ENCODE measurements around the gene EML1.

EML1 gene

DNA sequence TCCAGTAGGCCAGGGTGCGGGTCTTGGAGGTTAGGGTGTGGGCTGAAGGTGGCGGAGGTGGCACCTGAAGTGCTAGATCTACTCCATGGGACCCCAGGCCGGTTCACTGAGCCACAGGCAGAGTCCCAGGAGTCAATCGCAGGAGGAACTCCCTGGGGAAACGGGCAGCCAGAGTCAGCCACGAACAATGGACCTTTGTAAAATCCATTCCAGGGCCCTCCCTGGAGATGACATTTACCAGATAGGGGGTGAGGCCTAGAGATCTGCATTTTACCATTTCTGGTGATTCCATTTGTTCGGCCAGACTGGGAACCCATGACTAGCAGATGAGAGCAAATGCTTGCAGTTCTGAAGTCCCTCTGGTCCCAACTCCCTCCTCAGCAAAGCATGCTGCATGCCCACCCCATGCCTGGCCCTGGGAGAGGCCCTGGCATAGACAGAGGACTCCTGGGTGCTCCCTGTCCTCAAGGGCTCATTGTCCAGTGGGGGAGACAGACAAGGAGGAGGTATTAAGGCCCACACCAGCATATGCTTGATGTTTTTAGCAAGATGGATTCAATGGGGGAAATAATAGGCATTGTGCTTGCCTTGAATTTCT, 115.5 kb downstream of the EML1 start:
- DNase-seq: no peak

DNA sequence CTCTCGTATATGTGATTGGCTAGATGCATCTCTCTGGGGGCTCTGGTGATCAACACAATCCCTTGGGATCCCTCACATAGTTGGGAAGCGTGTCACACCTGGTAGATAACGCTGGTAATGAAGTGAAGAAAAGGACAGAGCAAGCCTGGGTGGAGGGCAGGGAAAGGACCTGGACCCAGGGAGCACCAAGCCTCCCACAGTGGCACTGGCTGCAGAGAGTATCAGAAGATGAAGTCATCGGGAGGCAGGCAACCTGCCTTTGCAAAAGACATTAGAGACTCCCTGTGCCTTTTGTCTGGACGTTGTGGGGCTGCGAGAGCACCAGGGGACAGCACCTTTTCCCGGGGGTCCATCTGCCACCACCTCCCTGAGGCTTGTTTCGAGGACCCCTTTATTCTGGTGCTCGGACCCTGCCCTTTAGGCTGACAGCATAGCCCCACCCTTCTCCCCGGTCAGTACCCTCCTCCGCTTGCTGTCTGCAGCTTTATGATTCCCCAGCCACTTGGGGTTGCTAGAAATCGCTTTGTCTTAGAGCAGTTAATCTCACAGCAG, 116.4 kb downstream of the EML1 start:
- DNase-seq: no peak

GRCh38 chr14:99910337-99911309, 117.4 kb downstream of the EML1 start:
- DNase-seq: no peak

- DNase-seq: no peak
These were observed 122.3 kb downstream of the EML1 start for GRCh38 chr14:99915305-99916090.

DNA sequence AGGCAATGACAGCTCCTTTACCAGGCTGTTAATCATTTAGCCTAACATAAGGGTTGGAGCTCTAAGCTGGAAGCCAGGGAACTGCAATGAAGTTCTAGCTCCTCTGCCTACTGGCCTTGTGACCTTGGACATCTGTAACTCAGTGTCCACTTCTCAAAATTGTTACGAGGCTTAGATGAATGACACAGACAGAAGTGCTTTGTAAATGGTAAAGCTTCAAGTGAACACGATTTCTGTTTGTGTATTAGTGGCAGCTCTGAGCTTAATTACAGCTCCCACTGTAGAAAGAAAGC, 122.8 kb downstream of the EML1 start:
- no peak for DNase-seq

DNA sequence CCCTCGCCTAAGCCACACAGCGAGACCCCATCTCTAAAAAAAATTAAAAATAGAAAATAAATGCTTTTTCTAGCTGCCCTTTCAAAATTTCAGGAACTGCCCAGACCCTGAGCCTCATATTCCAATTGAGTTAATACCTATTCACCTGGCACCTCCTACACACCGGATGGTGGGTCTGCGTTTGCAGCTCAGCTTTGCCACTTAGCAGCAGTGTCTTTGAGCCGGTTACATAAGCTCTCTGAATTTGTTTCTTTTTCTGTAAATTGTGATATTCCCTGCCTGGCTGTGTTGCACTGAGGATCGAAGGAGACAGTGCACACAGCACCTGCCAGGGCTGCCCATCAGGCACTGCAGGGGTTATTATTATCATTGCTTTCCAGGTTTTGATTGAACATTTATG, 125.6 kb downstream of the EML1 start:
- no peak for DNase-seq

DNA sequence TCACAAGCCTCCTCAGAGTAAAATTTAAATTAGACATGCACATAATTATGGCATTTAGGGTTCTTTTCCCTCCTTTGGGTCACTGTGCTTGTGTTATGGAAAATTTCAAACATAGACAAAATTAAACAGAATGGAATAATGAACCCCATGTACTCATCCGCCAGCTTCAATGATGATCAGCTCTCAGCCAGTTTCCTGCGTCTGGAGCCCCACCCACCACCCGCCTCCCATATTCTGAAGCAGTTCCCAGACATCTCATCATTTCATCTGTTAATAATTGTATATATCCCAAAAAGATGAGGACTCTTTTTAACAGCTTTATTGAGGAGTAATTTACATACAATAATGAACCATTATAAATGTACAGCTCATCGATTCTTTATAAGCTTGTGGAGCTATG, 128.2 kb downstream of the EML1 start:
- DNase-seq: no peak

GRCh38 chr14:99924379-99924778, 131.2 kb downstream of the EML1 start:
- DNase-seq: no peak

DNA sequence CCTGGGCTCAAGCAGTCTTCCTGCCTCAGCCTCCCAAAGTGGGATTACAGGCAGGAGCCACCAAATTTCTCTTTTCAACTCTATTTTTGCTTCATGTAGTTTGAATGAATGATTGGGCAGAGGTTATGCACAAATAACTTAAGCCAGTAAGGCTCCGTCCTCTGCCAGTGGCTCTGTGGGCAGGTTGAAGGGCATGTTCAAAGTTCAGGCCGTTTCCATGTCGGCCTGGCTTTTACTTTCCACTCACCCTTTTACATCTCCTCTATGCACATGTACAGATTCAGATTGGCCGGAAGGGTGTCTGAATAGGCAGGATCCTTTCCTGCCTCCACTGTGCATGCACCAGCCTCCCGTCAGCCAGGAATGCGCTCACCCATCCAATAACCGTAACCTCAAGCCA, 132.3 kb downstream of the EML1 start:
- DNase-seq: no peak

DNA sequence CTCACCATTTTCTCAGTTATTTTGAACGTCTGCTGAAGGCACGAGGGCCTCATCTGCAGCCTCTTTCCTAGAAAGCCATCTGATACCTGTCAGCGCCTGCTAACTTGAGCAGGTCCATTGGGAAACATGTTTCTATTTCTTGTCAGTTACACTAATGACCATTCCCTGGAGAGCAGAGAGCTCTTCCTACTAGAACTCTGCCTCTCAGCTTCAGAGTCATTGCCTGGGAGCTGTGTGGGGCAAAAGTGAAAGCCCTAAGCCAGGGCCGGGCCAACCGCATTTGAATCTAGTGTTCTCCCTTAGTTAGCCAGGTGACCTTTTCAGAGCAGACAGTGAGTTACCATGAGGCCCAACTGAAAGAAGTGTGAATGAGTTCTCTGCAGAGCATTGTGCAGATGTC, 135.8 kb downstream of the EML1 start:
- no peak for DNase-seq

GRCh38 chr14:99929601-99930000, 136.4 kb downstream of the EML1 start:
- no peak for DNase-seq

DNA sequence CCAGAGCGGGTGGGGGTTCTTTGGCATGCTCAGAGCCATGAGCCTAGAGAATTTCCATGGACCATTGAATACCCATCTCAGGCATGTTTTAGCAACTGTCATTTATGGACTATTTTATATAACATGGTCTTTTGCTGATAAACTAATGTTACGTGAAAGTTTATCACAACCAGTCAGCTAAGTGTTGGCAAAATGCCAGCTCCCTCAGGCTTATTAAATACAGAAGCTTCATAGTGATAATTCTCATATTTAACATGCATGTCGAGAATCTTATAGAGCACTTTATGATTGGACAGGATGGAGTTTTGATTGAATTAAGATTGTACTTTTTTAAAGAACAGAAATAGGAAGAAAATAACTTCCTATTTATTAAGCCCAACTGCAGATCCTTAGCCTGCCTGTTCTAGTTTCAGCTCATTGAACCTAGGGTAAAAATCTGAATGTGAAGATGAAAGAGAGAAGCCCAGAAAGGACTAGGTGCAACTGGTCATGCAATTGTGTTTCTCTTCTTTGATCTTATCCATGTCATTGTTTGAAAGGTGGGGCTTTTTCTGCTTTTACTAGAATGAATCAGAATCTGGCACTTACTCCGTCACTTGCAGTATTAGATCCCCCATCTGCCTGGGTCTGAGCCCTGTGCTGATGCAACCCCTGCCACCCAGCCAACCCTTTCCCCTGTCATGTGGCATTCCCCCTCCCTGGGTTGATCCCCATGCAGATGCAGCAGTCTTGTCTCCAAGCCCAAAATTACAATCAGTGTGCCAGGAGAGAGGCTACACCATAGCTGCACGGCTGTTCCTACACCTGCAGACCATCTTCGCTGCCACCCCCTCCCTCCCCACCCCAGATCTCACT, 137.4 kb downstream of the EML1 start:
- DNase-seq: no peak

DNA sequence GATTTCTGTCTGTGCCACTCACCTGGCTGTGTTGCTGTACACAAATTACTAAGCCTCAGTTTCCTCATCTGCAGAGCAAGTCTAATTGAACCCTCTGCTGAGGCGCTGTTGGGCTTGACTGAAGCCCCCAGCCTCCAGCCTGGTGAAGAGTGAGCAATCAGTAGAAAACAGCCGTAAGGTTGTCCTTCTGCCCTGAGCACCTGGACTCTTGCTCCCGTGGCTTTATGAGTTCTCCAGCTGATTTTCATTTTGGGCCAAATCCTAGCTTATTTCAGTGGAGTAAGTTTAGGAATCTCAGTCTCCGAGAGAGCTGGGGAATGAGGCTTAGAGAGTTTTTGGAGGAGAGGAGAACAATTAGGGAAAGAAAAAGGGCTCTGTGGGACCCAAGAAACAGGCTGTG, 138.1 kb downstream of the EML1 start:
- no peak for DNase-seq

- DNase-seq: no peak
These were observed 142.8 kb downstream of the EML1 start for GRCh38 chr14:99936056-99936455.

DNA sequence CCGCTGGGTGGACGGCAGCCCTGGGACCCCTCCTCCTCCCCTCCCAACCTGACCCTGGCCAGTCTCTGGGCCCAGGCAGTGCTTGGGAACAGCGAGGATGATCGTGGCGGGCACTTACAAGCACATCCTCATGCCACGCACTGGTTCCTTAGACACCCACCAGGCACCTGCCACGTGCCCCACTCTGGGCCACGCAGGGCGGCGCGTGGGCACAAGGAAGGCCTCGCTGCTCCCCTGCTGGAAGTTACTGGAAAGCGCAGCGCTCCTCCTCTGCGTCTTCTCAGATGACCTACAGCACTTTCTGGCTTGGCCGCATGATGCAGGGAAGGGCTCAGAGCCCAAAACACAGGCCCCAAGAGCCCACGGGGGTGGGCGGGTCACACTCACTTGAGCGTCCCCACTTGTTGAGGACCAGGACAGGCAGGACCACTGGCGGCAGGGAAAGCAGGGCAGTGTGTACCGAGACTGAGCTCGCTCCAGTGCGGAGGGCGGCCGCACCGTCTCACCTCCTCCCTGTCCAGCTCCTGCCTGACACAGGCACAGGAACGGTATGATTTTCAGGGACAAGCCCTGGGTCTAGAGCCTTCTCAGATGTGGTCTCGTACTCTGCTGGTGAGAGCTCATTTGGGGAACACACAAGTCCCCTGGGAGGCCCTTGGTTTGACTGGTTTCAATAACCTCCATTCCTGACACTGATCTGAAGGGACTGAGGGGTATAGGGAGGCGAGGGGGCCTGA, 143.7 kb downstream of the EML1 start:
- no peak for DNase-seq

DNA sequence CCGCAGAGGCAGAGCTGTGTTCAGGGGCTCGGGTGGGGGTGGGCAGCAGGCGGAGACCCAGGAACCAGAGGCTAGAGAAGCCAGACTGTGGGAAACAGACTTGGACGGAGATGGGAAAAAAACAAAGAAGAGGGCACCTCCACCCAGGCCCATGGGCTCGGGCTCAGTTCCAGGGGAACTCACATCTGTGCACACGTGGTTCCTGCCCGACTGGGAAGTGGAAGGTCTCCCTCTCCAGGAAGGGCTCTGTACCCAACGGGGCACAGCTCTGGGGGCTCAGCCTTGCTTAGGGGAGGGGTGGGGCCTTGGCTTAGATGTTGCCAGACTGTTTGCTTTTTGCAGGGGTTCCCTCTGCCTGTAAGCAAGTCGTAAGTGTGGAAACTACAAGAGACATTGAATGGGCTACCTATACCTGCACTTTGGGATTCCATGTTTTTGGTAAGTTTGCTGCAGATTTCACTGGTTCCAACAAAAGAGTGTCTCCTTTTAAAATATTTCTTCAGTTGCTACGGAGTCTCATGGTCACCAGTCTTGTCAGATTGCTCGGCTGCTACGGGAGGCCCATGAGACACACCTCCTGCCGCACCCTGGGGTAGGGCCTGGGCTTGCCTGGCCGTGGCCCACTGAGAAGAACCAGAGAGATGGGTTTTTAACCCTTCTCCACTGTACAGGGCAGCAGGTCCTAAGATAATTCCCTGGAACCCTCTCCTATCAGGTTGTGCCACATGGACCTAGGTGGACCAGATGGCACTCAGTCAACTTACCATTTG, 144.4 kb downstream of the EML1 start:
- DNase-seq: no peak

DNA sequence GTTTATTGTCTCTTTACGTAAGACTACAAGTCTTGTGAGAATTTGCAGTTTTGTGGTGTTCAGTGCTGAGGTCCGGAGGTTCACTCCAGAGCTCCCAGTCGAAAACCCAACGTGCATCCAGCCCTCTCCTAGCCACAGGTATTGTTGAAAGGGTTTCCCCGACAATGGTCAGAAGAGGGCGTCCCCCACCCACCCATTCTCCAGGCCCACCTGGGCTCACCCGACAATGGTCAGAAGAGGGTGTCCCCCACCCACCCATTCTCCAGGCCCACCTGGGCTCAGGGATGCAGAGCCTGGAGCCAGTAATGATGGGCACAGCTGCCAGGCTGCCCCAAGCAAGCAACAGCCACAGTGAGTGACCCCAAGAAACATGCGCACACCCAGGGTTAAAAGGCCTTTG, 145.2 kb downstream of the EML1 start:
- DNase-seq: no peak

- no peak for DNase-seq
These were observed 145.7 kb downstream of the EML1 start for GRCh38 chr14:99938896-99939295.

GRCh38 chr14:99939421-99939820, 146.2 kb downstream of the EML1 start:
- no peak for DNase-seq

DNA sequence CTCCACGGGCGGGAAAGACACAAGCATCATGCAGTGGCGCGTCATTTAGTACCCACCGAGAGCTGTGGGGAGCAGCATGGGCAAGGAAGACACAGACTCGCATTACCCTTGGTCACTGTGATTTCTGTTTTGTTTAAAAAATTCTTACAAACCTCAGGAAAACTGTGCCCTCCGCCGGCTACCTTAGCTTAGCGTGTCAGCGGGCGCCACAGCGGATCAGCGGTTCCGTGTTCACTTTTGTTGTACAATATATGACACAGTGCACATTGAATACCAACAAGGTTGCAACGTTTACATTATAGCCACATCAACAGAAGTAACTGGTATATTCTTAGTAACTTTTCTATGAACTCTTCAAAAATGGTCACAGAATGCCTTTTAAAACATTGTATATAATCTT, 146.9 kb downstream of the EML1 start:
- DNase-seq: no peak

DNA sequence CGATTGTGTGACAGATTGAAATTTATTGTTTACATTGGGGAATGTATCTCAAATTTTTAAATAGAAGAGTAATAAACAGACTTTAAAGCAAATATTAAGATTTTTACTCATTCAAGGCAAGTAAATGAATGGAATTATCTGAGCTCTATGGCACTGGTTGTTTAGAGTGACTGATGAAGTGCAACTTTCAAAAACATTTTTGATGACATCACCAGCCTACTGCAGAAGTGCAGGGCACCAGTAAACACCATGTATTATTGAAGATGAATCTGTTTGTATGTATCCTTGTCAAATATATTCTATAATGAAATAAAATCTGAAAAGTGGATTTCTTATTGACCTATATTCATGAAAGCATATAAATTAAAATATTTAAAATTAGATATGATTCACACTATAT, 148.0 kb downstream of the EML1 start:
- no peak for DNase-seq

All from retina (tissue), 1 donor.